ENCODE data around the gene CLEC2A. TPM values are rescaled to one million over a fixed set of nuclear protein-coding genes. Genes with fewer than 3 reads are reported as not detected.

The CLEC2A gene
- total and polyA plus RNA-seq, 11 donors = not detected

- intact Hi-C loops (cut with DNase I) = no loop called here
- H3K4me3 ChIP-seq = peak overlapping the region in 1 of 12 donors; percentile 51
Observed at GRCh38 chr12:9973949-9974348, 41.8 kb upstream of the CLEC2A start.

DNA sequence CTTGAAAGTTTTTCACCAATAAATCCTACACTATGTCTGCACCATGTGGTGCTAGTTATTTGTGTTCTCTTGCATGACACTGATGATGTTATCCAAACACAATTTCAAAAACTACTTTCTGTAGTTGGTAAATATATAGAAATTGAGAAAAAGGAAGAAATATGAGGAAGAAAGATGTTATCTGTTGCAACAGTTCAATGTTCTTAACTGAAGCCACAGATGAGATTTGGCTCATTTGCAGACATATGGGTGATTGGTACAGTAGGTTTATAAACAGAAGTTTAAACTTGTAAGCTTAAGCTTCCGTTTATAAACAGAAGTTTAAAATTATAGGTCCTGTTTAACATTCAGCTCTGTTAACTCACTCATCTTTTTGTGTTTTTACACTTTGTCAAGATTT lies 39.0 kb upstream of the CLEC2A start, which contains the start of gene CLEC12A:
TSS of gene CLEC12A (plus strand) at position 229 of the 400 bp plus-strand sequence. CDS start 188 bp downstream, outside the sequence.
- DNase-seq (no peak), ATAC-seq (no peak)
- Histone ChIP-seq H3K27me3 (no peaks in the 10 kb centered on the region), H3K27ac (peak within 1 kb of the TSS in 1 of 12 donors; percentile 80), H3K9me3 (no peaks in the 10 kb centered on the region), H3K36me3 (no peaks in the 10 kb centered on the region), H3K4me3 (peak within 1 kb of the TSS in 1 of 12 donors; percentile 51), H3K4me1 (peaks cover 0 to 5% (median 0%) of the 10 kb centered on the region in 12 donors)
- 71 to 84% (median 75%) methylated on average over 1 of the region's 1 CpG for WGBS, 4 donors
- intact Hi-C loops (cut with DNase I) = no loop called here
- TF ChIP-seq CTCF (IDR thresholded peaks at IDR 0.05) = no peak
- no peak for TF ChIP-seq POLR2A (IDR thresholded peaks at IDR 0.05)

More at GRCh38 chr12:9973949-9974348, 41.8 kb upstream of the CLEC2A start:
- 60 to 71% (median 64%) methylated on average over 1 of the region's 1 CpG for WGBS, 4 donors
- peak overlapping the region in 1 of 12 donors; percentile 80 for H3K27ac ChIP-seq
- ATAC-seq = no peak
- no peaks in the 10 kb centered on the region for H3K36me3 ChIP-seq
- TF ChIP-seq POLR2A (IDR thresholded peaks at IDR 0.05) = no peak
- no peak for TF ChIP-seq CTCF (IDR thresholded peaks at IDR 0.05)
- DNase-seq = no peak
- peaks cover 0 to 10% (median 0%) of the 10 kb centered on the region in 12 donors for H3K4me1 ChIP-seq
- H3K9me3 ChIP-seq = no peaks in the 10 kb centered on the region
- no peaks in the 10 kb centered on the region for H3K27me3 ChIP-seq

GRCh38 chr12:9969673-9970072 lies 37.5 kb upstream of the CLEC2A start:
- intact Hi-C loops (cut with DNase I) = no loop called here
- DNase-seq (no peak), ATAC-seq (no peak)
- Histone ChIP-seq H3K4me3 (no peak overlapping the region), H3K36me3 (no peaks in the 10 kb centered on the region), H3K9me3 (no peaks in the 10 kb centered on the region), H3K4me1 (no peaks in the 10 kb centered on the region), H3K27me3 (no peaks in the 10 kb centered on the region), H3K27ac (no peak overlapping the region)
- WGBS, 4 donors = 83 to 94% (median 85%) methylated on average over 2 of the region's 2 CpGs
- no peak for TF ChIP-seq CTCF (IDR thresholded peaks at IDR 0.05)
- no peak for TF ChIP-seq POLR2A (IDR thresholded peaks at IDR 0.05)

- intact Hi-C loops (cut with DNase I) = no loop called here
- peaks cover 0 to 17% (median 0%) of the 10 kb centered on the region in 12 donors for H3K4me1 ChIP-seq
- TF ChIP-seq POLR2A (IDR thresholded peaks at IDR 0.05) (no peak), CTCF (IDR thresholded peaks at IDR 0.05) (no peak)
- H3K36me3 ChIP-seq = no peaks in the 10 kb centered on the region
- DNase-seq (no peak), ATAC-seq (no peak)
- no peaks in the 10 kb centered on the region for H3K27me3 ChIP-seq
- no peaks in the 10 kb centered on the region for H3K9me3 ChIP-seq
- no peak overlapping the region for H3K27ac ChIP-seq
- WGBS, 4 donors = 60 to 80% (median 75%) methylated on average over 3 of the region's 3 CpGs
- H3K4me3 ChIP-seq = no peak overlapping the region
Observed at GRCh38 chr12:9961901-9962300, 29.7 kb upstream of the CLEC2A start.

Data from heart left ventricle (tissue), 16 donors.